GM12874 (cell line): Measurements from ENCODE around the gene FGB.

Experiments
- CTCF ChIP-seq: IDR thresholded peaks from 2 replicates; pipeline ENCODE4 v1.5.1; 2011; ENCODE audit warnings: low read depth, mild to moderate bottlenecking, control low read depth, low read length, moderate library complexity; ENCODE audit not compliant: insufficient read depth

The FGB gene

GRCh38 chr4:154562697-154563254 lies at the start of gene FGB:
Gene FGB, plus strand, starts transcription at chr4:154563011. Its CDS starts 8 bp downstream, at chr4:154563019.
- no peak for TF ChIP-seq CTCF

DNA sequence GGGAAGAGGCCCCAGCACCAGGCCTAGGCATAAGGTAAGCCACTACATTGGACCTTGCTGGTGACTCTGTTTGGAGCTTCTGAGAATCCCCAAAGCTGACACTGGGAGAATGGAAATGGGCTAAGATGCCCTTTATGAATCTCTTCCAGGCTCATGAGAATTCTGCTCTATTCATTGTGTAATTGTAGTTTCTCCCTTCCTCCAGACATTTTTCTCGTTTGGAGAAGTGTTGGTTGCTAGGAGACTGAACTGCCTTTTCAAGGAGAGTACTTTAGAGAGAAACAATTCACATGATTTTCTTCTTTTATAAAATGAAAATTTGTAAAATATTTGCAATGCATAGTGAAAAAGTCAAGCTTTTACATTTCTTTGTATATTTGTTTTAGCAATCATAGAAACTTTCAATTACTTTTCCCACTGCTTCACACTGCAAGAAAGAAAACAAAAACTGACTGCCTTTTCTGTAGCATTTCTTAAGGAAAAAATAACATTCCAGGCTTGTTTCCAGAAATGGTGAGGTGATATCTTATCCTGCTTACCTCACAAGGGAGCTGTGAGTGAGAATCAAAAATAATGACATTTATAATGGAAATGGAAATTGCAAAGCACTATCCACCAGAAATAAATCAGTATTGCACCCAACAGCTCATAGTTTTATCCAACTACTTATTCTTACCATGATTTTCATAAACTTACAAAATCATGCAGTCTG lies 46.3 kb upstream of the FGB start:
- no peak for TF ChIP-seq CTCF

DNA sequence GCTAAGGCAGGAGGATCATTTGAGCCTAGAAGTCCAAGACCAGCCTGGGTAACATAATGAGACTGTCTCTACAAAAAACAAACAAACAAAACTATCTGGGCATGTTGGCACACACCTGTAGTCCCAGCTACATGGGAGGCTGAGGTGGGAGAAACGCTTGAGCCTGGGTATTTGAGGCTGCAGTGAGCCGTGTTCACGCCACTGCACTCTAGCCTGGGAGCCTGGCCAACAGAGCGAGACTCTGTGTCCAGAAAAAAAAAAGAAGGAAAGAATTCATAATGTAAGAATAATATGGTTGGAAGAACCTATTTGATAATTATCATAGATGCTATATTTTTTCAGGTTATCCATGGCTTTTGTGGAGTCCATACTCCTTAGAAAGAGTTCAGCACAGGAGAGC lies 45.2 kb upstream of the FGB start:
- TF ChIP-seq CTCF = no peak

GRCh38 chr4:154519214-154519613 lies 43.6 kb upstream of the FGB start:
- TF ChIP-seq CTCF = no peak

DNA sequence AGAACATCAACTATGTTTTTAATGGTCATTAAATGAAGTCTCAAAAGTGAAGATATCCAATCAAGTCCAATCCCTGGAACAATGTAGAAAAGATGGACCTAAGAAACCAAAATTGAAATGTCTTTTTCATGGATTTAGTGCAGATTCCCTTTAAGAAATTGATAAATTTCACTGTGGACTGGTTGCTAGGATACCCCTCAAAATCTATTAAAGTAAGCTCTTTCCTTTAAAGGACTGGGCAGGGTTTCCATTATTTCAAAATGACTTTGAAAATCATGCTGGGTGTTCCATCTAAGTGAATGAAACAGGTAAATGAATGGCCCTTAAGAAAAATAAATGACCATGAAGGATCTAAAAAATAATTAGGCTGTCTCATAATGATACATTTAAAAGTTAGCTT lies 41.2 kb upstream of the FGB start:
- no peak for TF ChIP-seq CTCF

GRCh38 chr4:154526151-154526550 lies 36.7 kb upstream of the FGB start:
- no peak for TF ChIP-seq CTCF

- TF ChIP-seq CTCF = no peak
Observed at GRCh38 chr4:154527308-154527707, 35.5 kb upstream of the FGB start.
